GM18873 (cell line): ENCODE measurements around the gene SIAH1.
A peak's percentile ranks its signal among the peaks of the same experiment; 100 is the strongest.
"Not testable (repeated sequence)": the region's sequence is repeated elsewhere in the genome, so short reads cannot be mapped to it uniquely, and the experiment has no call there.

Experiments used
- ATAC-seq: cut with Tn5 transposase; IDR thresholded peaks from one replicate; pipeline ENCODE4 v1.9.1; 2021; ENCODE audit warnings: mild to moderate bottlenecking, moderate library complexity, moderate number of reproducible peaks; ENCODE audit not compliant: unreplicated experiment, low FRiP score

Gene SIAH1

GRCh38 chr16:48367441-48368049 lies 17.7 kb downstream of the SIAH1 start:
- no peak for ATAC-seq

GRCh38 chr16:48366165-48367093 lies 18.8 kb downstream of the SIAH1 start:
- ATAC-seq, result peak; percentile 63

DNA sequence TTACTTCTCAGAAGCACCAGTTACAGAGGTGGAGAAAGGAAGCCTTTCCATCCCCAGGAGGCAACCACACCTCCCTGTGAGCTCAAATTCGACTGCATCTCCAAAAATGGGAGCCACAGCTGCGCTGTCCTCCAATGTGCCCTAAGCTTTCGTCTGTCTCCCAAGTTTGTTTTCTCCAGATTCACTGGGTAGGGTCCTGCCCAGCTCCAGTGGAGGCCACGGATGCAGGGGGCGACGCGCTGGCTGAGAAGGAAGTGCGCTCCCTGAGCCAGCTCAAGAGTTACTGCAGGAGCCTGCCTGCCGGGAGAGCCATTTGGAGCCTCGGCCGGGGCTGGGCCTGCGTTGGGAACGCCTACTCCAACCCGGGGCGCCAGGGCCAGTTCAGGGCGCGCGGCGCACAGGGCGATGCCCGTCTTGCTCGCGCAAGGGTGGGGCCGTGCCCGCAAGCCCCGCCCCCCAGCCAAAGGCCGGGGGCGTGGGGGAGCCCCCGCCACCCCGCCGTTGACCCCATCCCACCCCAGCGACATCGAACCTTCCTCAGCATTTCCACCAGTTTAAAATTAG lies 19.5 kb downstream of the SIAH1 start:
- peak; percentile 67 for ATAC-seq

DNA sequence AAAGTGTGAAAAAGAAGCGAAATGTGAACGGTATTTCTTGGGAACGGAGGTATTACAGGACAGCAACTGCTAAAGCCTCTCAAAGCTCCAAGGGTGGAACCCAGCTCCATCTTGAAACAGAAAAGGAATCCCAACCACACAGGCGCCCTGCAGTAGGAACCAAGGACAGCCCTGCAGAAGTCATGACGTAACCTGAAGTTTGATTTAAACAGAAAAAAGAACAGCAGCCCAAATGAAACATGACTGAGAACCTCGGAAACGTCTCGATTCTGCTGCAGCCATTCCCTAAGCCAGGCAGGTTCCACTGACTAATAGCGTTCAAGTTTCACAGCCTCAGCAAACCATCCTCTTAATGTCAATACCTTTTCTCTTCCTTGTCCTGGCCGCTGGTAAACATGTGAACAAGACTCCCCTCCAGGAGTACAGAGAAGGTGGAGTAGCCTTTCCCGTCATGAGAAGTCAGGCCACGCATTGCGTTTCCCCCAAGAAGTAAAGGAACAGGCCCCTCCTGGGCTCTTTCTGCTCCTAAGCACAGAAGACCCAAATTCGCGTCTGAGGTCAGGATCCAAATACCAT lies 20.1 kb downstream of the SIAH1 start:
- ATAC-seq, result no peak

DNA sequence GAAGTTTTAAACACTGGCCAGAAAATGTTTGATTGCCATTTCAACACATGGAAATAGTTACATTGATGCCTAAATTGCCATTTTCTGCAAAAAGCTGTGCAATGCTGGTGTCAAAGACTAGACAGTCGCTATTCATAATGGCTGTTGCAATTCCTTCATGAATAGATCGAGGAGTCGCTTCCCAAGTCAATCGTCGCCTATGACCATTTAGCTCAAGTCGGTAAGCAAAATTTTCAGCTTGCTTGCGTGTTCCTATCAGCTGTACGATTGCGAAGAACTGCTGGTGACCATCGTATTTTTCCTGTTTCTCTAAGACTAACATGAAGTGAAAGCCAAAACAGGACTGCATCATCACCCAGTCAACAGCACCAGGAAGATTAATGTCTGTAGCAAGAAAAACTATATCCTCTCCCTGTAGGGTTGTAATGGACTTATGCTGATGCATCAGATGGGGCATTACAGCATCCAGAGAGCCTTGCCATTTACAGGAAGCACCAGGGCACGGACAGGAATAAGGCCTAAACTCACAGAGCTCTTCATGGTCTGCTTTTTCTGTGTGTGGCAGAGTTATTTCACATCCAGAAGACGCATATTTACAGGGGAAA lies 23.6 kb downstream of the SIAH1 start:
- no peak for ATAC-seq

- ATAC-seq, result no peak
Observed at GRCh38 chr16:48361012-48361411, 24.2 kb downstream of the SIAH1 start.

DNA sequence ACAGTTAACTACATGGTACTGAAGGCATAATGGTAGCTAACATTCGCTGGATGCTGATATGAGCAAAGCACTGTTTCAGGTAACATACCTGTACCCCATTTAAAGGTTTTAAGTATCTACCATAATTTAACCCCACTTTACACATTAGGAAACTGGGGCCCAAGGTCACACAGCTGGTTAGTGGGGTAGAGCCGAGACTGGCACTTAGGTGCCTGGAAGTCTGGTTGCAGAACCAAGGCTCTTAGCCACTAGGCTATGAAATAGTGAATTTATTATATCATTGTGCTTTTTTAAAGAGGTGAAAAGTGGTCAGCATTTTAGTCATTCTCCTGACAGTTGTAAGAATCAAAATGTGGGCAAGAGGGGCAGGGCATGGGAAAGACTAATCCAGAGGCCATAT lies 25.2 kb downstream of the SIAH1 start:
- no peak for ATAC-seq

GRCh38 chr16:48358419-48358818 lies 26.8 kb downstream of the SIAH1 start:
- ATAC-seq, result no peak

DNA sequence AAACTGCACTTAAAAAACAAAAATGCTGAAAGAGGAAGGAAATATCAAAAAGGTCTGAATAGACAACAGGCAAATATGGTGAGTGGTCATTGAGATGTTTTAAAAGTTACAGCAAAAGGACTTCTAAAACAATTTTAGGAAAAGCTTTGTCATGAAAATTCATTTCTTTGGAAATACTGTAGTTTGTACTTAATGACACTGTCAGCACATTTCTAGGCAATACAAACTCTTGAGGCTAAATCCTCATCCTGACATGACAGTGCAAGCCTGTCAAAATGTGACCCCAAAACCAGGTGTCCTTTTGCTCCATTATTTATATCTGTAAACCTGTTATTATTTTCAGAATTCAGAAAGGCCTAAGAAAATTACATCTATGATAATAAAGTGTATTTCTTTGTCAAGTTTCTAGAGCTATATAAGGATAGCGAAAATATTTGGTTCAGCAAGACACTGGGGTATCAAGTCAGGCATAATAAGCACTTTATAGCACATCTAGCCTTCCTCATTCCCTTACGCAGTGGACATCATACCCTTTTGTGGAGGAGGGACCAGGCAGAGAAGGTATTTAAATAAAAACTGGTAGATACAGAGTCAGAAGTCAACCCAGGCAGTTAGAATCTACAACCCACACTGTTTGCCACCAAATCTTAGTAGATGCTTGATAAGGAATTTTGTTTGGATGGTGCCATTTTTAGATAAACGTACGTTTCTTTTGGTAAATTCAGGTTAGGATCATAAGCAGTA lies 28.4 kb downstream of the SIAH1 start:
- ATAC-seq, result no peak

DNA sequence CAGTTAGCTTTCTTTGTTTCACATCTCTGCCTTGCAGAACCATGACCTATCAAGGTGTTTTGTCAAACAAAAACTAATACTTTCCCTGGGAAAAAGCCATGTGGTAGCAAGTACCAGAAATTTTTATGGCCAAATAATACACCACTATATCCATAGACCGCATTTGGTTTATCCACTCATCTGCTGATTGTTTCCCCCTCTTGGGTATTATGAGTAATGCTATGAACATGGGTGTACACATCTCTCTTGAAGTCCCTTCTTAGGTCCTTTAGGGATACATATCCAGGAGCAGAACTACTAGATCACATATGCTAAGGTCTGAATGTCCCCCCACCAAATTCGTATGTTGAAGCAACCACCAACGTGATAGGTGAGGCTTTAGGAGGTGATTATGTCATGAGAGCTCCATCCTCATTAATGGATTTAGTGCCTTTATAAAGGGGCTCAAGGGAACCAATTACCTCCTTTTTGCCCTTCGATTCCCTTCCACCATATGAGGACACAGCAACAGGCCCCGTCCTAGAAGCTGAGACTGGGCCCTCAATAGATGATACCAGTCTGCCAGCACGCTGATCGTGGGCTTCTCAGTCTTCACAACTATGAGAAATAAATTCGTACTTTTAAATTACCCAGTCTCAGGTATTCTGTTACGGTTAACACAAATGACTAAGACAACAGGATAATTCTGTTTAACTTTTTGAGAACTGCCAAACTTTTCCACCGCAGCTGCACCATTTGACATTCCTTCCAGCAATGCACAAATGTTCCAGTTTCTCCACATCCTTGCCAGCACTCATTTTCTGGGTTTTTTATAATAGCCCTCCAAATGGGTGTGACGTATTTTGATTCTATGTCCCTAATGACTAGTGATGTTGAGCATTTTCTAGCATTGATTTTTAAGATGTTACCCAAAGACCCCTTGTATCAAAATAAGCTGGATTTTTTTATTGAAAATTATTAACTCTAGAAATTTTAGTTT lies 30.0 kb downstream of the SIAH1 start:
- ATAC-seq, result no peak

DNA sequence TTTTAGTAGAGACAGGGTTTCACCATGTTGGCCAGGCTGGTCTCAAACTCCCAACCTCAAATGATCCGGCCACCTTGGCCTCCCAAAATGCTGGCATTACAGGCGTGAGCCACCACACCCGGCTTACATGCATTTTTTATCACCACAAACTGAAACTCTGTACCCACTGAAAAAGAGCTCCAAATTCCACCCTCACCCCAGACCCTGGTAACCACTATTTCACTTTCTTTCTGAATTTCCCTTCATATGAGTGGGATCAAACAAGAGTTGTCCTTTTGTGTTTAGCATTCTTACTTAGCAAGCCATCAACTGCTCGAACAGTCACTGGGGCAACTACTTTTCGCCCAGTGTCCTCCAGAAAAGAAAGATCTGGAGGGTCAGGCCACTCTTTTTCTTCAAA lies 30.8 kb downstream of the SIAH1 start:
- not testable (repeated sequence) for ATAC-seq

- ATAC-seq, result peak; percentile 78
Observed at GRCh38 chr16:48353565-48354163, 31.5 kb downstream of the SIAH1 start.

GRCh38 chr16:48352648-48353390 lies 32.4 kb downstream of the SIAH1 start:
- ATAC-seq, result no peak

GRCh38 chr16:48350736-48351135 lies 34.5 kb downstream of the SIAH1 start:
- ATAC-seq, result no peak

DNA sequence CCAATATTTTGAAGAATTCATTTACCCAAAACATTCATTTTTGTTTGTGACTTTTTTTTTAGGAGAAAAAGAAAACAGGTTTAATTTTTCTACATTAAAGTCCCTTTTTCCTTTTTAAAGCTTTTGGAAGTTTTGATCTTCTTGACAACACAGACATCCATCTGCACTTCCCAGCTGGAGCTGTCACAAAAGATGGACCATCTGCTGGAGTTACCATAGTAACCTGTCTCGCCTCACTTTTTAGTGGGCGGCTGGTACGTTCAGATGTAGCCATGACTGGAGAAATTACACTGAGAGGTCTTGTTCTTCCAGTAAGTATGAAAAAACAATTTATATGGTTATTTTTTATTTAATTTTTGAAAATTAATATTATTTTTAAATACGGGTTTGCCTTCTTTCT lies 37.2 kb downstream of the SIAH1 start:
- ATAC-seq, result no peak

DNA sequence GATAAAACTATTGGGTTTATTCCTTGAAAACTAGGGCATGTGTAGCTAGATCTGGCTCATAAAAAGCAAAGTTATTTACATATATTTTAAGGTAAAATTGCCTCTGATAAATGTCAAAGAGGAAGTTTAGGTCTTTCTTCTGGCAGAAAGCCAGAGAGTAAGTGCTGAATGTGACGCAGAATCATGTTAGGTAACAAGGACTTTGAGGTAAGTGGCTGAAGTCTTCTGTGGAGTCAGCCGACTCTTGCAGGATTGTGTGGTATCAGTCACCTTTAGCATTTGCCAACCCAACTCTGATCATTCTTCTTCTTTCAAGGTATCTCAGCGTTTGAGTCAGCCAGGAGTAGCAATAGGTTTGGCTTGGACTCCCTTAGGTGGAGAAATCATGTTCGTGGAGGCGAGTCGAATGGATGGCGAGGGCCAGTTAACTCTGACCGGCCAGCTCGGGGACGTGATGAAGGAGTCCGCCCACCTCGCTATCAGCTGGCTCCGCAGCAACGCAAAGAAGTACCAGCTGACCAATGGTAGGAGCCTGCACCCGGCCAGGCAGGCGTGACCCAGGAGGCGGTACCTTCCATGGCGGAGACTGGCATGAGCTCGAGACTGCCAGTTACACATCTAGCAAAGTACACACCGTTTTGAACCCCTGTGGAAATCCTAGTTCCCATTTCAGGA lies 37.9 kb downstream of the SIAH1 start:
- ATAC-seq, result no peak

- ATAC-seq, result no peak
Observed at GRCh38 chr16:48342591-48342990, 42.6 kb downstream of the SIAH1 start.
